Pons (tissue), 1 donor: ENCODE results near the gene PRKAR2A.
"Not testable (repeated sequence)": the region's sequence is repeated elsewhere in the genome, so short reads cannot be mapped to it uniquely, and the experiment has no call there.

ENCODE experiments used
- DNase-seq: peaks from one replicate; pipeline ENCODE4 v3.0.0-alpha.2; 2016; ENCODE audit warnings: low spot score

Gene PRKAR2A

DNA sequence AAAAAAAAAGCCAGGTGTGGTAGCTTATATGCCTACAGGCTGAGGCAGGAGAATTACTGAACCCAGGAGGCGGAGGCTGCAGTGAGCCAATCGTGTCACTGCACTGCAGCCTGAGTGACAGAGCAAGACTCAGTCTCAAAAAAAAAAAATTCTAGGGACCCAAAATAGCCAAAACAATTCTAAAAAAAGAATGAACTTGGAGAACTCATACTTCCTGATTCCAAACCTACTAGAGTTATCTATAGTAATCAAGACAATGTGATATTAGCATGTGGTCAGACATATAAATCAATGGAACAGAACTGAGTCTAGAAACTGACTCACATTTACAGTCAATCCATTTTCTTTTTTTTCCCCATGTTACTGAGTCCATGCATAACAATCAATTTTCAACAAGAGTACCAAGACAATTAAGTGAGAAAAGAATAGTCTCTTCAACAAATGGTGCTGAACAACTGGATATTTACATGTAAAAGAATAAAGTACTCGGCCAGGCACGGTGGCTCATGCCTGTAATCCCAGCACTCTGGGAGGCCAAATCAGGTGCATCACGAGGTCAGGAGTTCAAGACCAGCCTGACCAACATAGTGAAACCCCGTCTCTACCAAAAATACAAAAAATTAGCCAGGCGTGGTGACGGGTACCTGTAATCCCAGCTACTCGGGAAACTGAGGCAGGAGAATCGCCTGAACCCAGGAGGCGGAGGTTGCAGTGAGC is 11.9 kb downstream of the PRKAR2A start:
- no peak for DNase-seq

GRCh38 chr3:48832684-48833083 is 15.0 kb downstream of the PRKAR2A start:
- no peak for DNase-seq

GRCh38 chr3:48830715-48831114 is 17.0 kb downstream of the PRKAR2A start:
- DNase-seq, result no peak

DNA sequence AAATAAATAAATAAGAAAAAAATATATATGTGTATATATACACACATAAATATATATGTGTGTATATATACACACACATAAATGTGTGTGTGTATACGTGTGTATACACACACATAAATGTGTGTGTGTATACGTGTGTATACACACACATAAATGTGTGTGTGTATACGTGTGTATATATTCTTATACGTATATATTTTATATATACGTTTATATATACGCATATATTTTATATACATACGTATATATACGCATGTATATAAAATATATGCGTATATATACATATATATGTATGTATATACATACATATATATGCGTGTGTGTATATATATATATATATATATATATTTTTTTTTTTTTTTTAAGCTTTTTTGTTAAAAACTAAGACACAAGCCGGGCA is 18.1 kb downstream of the PRKAR2A start:
- not testable (repeated sequence) for DNase-seq

DNA sequence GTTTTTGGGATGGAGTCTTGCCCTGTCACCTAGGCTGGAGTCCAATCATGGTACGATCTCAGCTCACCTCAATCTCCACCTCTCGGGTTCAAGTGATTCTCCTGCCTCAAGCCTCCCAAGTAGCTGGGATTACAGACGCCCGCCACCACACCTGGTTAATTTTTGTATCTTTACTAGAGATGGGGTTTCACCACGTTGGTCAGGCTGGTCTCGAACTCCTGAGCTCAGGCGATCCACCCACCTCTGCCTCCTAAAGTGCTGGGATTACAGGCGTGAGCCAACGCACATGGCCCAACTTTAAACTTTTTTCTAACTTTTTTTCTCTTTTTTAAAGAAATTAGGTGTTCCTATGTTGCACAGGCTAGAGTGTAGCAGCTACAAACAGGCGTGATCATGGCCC is 19.8 kb downstream of the PRKAR2A start:
- not testable (repeated sequence) for DNase-seq

GRCh38 chr3:48826451-48826850 is 21.2 kb downstream of the PRKAR2A start:
- DNase-seq, result no peak

DNA sequence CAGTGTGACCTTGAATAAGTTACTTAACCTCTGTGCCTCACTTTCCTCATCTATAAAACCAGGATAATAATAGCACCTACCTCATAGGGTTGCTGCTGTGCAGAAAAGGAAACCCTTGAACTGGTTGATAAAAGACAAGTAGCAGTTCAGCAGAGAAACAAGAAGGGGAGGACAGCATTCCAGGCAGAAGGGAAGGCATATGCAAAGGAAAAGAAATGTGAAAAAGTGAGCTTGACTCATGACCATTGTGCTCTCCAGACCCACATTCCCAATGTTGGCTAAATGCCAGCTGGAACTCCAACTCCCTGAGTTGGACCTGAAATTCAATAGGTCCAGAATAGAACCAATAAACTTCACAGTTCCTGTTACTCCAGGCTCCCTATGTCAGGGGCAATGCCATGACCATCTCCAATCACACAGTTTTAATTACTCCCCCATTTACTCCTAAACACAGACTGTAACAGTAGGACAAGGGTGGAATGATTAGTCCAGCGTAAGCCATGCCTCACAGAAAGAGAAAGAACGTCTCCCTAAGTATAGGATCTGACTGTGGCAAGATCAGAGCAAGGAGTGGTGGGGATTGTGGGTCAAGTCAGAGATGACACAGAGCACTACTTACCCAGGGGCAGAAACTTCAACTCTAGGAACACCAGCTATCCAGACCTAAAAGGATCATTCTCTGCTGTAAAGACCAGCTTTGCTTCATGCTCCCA is 26.9 kb downstream of the PRKAR2A start:
- no peak for DNase-seq

GRCh38 chr3:48819234-48820221 is 28.1 kb downstream of the PRKAR2A start:
- no peak for DNase-seq

DNA sequence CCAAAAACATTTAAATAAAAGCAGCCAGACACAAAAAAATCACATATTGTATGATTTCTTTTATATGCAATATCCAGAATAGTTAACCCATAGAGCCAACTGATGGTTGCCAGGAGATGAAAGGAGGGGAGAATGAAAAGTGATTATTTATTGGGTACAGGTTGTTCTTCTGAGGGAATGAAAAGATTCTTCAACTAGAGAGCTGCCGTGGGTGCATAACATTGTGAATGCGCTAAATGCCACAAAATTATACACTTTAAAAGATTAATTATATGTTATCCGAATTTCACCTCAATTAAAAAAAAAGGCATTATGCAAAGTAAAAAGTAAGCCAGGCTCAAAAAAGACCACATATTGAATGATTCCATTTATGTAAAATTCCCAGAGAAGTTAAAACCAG is 36.1 kb downstream of the PRKAR2A start:
- no peak for DNase-seq

DNA sequence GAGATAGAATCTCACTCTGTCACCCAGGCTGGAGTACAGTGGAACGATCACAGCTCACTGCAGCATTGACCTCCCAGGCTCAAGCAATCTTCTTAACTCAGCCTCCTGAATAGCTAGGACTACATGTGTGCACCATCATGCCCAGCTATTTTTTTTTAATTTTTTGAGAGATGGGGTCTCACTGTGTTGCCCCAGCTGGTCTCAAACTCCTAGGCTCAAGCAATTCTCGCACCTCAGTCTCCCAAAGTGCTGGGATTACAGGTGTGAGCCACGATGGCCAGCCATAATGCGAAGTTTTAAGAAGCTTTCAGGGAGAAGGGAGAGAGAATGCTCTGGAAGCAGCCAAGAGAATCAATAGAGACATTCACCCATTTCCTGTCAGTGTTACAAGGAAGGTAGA is 42.7 kb downstream of the PRKAR2A start:
- no peak for DNase-seq

GRCh38 chr3:48800831-48801230 is 46.8 kb downstream of the PRKAR2A start:
- not testable (repeated sequence) for DNase-seq

- DNase-seq, result no peak
Measured at GRCh38 chr3:48798998-48799397, 48.7 kb downstream of the PRKAR2A start.

- DNase-seq, result no peak
Measured at GRCh38 chr3:48797626-48798025, 50.0 kb downstream of the PRKAR2A start.

DNA sequence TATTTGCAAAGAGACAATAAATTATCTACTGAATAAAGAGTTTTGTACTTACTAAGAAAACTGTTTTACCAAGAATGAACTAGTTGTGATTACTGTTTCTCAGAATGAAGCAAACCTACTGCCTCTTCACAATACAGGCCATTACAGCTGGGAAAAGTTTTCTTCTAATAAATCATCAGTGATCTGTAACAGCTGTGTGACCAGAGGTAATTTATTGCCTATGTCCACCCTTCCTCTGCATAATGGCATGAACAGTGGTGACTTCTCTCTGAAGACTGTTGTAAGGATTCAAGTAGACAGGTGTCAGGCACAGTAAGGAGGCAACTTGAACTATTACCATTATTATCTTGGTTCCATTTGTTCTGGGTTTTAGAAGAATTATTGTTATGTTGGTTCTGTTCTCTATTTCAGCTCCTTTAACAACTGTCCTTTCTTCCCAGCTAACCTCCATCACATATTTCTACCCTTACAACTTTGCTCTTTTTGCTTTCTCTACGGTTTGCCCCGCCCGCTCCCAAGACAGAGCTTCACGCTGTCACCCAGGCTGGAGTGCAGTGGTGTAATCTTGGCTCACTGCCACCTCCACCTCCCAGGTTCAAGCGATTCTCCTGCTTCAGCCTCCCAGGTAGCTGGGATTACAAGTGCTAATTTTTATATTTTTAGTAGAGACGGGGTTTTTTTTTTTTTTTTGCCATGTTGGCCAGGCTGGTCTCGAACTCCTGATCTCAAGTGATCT is 51.5 kb downstream of the PRKAR2A start:
- no peak for DNase-seq

- DNase-seq, result not testable (repeated sequence)
Measured at GRCh38 chr3:48793484-48793883, 54.2 kb downstream of the PRKAR2A start.

- no peak for DNase-seq
Measured at GRCh38 chr3:48789665-48790064, 58.0 kb downstream of the PRKAR2A start.

GRCh38 chr3:48788544-48789162 is 59.0 kb downstream of the PRKAR2A start:
- DNase-seq, result no peak

GRCh38 chr3:48784426-48785120 is 63.1 kb downstream of the PRKAR2A start:
- no peak for DNase-seq

DNA sequence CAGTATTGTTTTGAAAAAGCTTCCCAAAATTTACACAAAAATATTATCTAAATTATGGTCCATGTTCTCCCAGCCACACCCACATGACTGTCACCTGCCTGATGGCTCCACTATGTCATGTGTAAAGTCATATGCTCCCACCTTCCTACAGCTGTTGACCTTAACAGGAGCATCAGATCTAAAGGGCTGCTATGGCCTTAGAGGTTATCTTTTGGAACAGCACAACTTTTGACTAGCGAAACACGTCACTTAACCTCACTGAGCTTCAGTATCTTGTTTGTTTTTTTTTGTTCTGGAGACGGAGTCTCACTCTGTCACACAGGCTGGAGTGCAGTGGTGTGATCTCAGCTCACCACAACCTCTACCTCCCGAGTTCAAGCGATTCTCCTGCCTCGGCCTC is 64.4 kb downstream of the PRKAR2A start:
- no peak for DNase-seq

- no peak for DNase-seq
Measured at GRCh38 chr3:48782046-48782445, 65.6 kb downstream of the PRKAR2A start.

GRCh38 chr3:48778565-48778964 is 69.1 kb downstream of the PRKAR2A start:
- DNase-seq, result not testable (repeated sequence)
